ENCODE results near the gene PPP1R18. TPM values are rescaled to one million over a fixed set of nuclear protein-coding genes. Genes with fewer than 3 reads are reported as not detected.

Gene PPP1R18
- total and polyA plus RNA-seq, 9 of the 15 experiments (the other 6 are each of a cell fraction or from before 2014, with no cell fraction given), result 12.0 to 99.2 (median 42.6) TPM

DNA sequence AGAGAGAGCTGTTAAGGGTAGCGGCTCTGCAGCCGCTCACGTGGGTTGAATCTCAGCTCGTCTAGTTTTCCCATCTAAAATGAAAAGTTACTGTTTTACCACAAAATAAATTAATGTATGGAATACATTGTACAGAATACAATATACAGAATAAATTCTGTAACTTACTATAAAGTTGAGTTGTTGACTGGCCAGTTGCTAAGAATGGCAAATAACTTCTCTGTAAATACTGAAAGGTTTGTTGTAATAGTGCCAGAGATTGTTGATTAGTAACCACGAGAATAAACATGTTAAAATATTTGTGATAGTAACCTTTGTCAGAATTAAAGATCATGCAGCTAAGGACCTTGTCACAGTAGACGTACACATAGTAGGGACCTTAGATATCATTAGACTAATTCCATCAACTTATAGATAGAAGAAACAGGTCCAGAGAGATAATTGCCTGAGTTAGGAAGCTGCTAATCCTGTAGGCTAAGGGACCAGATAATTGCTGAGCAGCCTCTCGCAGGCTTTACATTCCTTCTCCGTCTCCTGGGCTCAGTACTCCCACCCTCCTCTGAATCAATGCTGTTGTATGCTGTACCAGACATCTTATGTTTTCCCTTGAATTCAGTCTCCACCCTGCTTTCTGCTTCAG lies 4.9 kb upstream of the PPP1R18 start:
- Histone ChIP-seq H3K79me2 (ENCODE audit: control insufficient read depth, insufficient read depth, low read length) (peaks cover 37% of the 10 kb centered on the region), H3K4me1 (replicated peaks in 1 of 2; ENCODE audit: control insufficient read depth in 2 of 2, insufficient read depth in 2 of 2, low read length in 2 of 2) (peaks cover 30 to 47% of the 10 kb centered on the region in 2 experiments), H3K9ac (ENCODE audit: insufficient read depth in 1 of 2, low read depth in 2 of 2, low read length in 2 of 2) (peak overlapping the region; percentile 28 to 92), H3K27ac (ENCODE audit: extremely low read depth, low read depth, low read length) (peak overlapping the region; percentile 43), H3K36me3 (ENCODE audit: control insufficient read depth, insufficient read depth, low read length) (peaks cover 8% of the 10 kb centered on the region; the same call in 2 of the 3 replicates), H3K27me3 (ENCODE audit: control insufficient read depth in 2 of 2, insufficient read depth in 2 of 2, low read length in 2 of 2) (no peaks in the 10 kb centered on the region), H2AFZ (ENCODE audit: low read depth, low read length) (peak overlapping the region; percentile 99), H3K4me2 (ENCODE audit: insufficient read depth, low read length) (peak overlapping the region; percentile 95), H4K20me1 (replicated peaks; ENCODE audit: control insufficient read depth, insufficient read depth, low read length) (no peaks in the 10 kb centered on the region), H3K9me1 (ENCODE audit: control insufficient read depth, insufficient read depth, low read length) (no peaks in the 10 kb centered on the region), H3K4me3 (peak overlapping the region; percentile 71), H3K9me3 (replicated peaks; ENCODE audit: control insufficient read depth, insufficient read depth, low read depth, low read length) (no peaks in the 10 kb centered on the region)
- WGBS (ENCODE audit: insufficient coverage, low coverage, missing lambda C conversion rate), result 3% methylated on average over 8 of the region's 8 CpGs
- DNase-seq (ENCODE audit: extremely low read depth in 1 of 4, low spot score in 3 of 4) (peak in 1 of 4 experiments; percentile 63), FAIRE-seq (peak; percentile 26), ATAC-seq (no peak)
- intact Hi-C loops (cut with micrococcal nuclease) (no loop called here), in situ Hi-C loops (cut with MboI) (no loop called here)
- ChIA-PET CTCF (ENCODE audit: low intra/inter-chr PET ratio) (no interaction called here), POLR2A (interaction anchor here (1.0 to 23.5 kb wide), 6 partner anchors 15 to 79 kb away, joined by 3 to 524 read pairs (median 4); partner anchors contain the start of genes MDC1, MRPS18B and TUBB)
- no TSS peak for BruUV-seq (replicated peaks)
- TF ChIP-seq HDAC1 (IDR thresholded peaks at IDR 0.05), result 0 out of 4 replicates have a peak, but pooled peaks of 1 of the 2 experiments have one; percentile 48
- TF ChIP-seq, protein P1, sequence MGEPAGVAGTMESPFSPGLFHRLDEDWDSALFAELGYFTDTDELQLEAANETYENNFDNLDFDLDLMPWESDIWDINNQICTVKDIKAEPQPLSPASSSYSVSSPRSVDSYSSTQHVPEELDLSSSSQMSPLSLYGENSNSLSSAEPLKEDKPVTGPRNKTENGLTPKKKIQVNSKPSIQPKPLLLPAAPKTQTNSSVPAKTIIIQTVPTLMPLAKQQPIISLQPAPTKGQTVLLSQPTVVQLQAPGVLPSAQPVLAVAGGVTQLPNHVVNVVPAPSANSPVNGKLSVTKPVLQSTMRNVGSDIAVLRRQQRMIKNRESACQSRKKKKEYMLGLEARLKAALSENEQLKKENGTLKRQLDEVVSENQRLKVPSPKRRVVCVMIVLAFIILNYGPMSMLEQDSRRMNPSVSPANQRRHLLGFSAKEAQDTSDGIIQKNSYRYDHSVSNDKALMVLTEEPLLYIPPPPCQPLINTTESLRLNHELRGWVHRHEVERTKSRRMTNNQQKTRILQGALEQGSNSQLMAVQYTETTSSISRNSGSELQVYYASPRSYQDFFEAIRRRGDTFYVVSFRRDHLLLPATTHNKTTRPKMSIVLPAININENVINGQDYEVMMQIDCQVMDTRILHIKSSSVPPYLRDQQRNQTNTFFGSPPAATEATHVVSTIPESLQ (CRISPR knock-in tag; IDR thresholded peaks at IDR 0.05), result 0 out of 2 replicates have a peak, but pooled peaks have one; percentile 52
- TF ChIP-seq ELF4 (CRISPR knock-in tag; IDR thresholded peaks at IDR 0.05), result no peak
- TF ChIP-seq ESRRA (IDR thresholded peaks at IDR 0.05; ENCODE audit: borderline replicate concordance, low read depth), result no peak
- 0 out of 2 replicates have a peak, but pooled peaks have one; percentile 34 for TF ChIP-seq FOSL1 (tag; conservative IDR thresholded peaks at IDR 0.05)
- TF ChIP-seq, protein P2, sequence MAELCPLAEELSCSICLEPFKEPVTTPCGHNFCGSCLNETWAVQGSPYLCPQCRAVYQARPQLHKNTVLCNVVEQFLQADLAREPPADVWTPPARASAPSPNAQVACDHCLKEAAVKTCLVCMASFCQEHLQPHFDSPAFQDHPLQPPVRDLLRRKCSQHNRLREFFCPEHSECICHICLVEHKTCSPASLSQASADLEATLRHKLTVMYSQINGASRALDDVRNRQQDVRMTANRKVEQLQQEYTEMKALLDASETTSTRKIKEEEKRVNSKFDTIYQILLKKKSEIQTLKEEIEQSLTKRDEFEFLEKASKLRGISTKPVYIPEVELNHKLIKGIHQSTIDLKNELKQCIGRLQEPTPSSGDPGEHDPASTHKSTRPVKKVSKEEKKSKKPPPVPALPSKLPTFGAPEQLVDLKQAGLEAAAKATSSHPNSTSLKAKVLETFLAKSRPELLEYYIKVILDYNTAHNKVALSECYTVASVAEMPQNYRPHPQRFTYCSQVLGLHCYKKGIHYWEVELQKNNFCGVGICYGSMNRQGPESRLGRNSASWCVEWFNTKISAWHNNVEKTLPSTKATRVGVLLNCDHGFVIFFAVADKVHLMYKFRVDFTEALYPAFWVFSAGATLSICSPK (IDR thresholded peaks at IDR 0.05; ENCODE audit: borderline replicate concordance), result no peak
- TF ChIP-seq THRAP3 (IDR thresholded peaks at IDR 0.05; ENCODE audit: borderline replicate concordance), result 0 out of 2 replicates have a peak, but pooled peaks have one; percentile 24
- no peak for TF ChIP-seq RAD21 (CRISPR knock-in tag; conservative IDR thresholded peaks at IDR 0.05 in 1 of 2, IDR thresholded peaks at IDR 0.05 in 1 of 2)
- no peak for TF ChIP-seq SP2 (IDR thresholded peaks at IDR 0.05; ENCODE audit: extremely low read depth, low read depth, low read length, poor library complexity, severe bottlenecking)
- TF ChIP-seq EP300 (IDR thresholded peaks at IDR 0.05; ENCODE audit: low read length), result 0 out of 2 replicates have a peak, but pooled peaks have one; percentile 21
- no peak for TF ChIP-seq KAT8 (IDR thresholded peaks at IDR 0.05; ENCODE audit: low read depth)
- TF ChIP-seq, protein P3, sequence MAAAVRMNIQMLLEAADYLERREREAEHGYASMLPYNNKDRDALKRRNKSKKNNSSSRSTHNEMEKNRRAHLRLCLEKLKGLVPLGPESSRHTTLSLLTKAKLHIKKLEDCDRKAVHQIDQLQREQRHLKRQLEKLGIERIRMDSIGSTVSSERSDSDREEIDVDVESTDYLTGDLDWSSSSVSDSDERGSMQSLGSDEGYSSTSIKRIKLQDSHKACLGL (CRISPR knock-in tag; IDR thresholded peaks at IDR 0.05; ENCODE audit: borderline replicate concordance, poor library complexity, severe bottlenecking), result no peak
- peak; percentile 93 for TF ChIP-seq FOXJ2 (tag; IDR thresholded peaks at IDR 0.05)
- TF ChIP-seq, protein P4, sequence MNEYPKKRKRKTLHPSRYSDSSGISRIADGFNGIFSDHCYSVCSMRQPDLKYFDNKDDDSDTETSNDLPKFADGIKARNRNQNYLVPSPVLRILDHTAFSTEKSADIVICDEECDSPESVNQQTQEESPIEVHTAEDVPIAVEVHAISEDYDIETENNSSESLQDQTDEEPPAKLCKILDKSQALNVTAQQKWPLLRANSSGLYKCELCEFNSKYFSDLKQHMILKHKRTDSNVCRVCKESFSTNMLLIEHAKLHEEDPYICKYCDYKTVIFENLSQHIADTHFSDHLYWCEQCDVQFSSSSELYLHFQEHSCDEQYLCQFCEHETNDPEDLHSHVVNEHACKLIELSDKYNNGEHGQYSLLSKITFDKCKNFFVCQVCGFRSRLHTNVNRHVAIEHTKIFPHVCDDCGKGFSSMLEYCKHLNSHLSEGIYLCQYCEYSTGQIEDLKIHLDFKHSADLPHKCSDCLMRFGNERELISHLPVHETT (CRISPR knock-in tag; conservative IDR thresholded peaks at IDR 0.05 in 1 of 2, IDR thresholded peaks at IDR 0.05 in 1 of 2), result no peak
- TF ChIP-seq ZBED1 (IDR thresholded peaks at IDR 0.05), result no peak
